ENCODE data around the gene UTP4.

DNA sequence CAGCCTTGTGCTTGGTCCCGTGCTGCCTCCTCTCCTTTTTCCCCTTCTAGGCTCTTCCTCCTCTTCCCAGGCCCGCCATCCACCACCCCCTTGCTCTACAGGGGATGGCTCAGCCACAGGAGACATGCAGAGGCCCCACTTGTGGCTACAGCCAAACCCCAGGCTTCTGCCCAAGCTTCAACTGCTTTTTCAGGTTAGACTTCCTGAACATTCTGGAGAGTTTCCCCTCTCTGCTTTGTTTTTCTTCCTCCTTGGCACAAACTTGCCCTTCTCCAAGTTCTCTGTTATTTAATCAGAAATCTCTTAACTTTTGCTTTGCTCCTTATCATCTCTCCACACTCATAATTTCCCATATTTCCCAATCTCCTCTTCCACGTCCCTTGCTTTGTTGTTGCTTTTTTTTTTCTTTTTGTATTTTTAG, 45.3 kb upstream of the UTP4 start:
- TF ChIP-seq CTCF (IDR thresholded peaks at IDR 0.05) (no peak), POLR2A (IDR thresholded peaks at IDR 0.05) (no peak)

All from lower leg skin (tissue), 3 donors.